Hindlimb muscle (tissue), 1 donor: ENCODE measurements around the gene MEIS2. TPM values are rescaled to one million over a fixed set of nuclear protein-coding genes. Genes with fewer than 3 reads are reported as not detected.
A peak's percentile ranks its signal among the peaks of the same experiment; 100 is the strongest.

Source experiments
- DNase-seq: peaks from one replicate; pipeline ENCODE4 v3.0.0-alpha.2; 2013
- polyA plus RNA-seq: library from polyadenylated mRNA; unstranded; fragments of 120-200 nt; gene quantifications from one replicate; pipeline ENCODE4 v1.2.1, GENCODE V29; 2013; ENCODE audit not compliant: insufficient read length

The MEIS2 gene
- polyA plus RNA-seq, 1 donor: 7.7 TPM

- no peak for DNase-seq
Measured at GRCh38 chr15:36893276-36893675, 207.1 kb downstream of the MEIS2 start.

GRCh38 chr15:36888011-36888992 lies 212.0 kb downstream of the MEIS2 start:
- DNase-seq: no peak

GRCh38 chr15:36887214-36887961 lies 213.0 kb downstream of the MEIS2 start:
- DNase-seq: no peak

- no peak for DNase-seq
Measured at GRCh38 chr15:36886701-36887100, 213.6 kb downstream of the MEIS2 start.

- DNase-seq: no peak
Measured at GRCh38 chr15:36886191-36886590, 214.2 kb downstream of the MEIS2 start.

- DNase-seq: no peak
Measured at GRCh38 chr15:36885771-36886170, 214.6 kb downstream of the MEIS2 start.

GRCh38 chr15:36884936-36885635 lies 215.3 kb downstream of the MEIS2 start:
- no peak for DNase-seq

GRCh38 chr15:36884518-36884875 lies 215.9 kb downstream of the MEIS2 start:
- no peak for DNase-seq

GRCh38 chr15:36883713-36884517 lies 216.4 kb downstream of the MEIS2 start:
- DNase-seq: peak; percentile 88

- DNase-seq: no peak
Measured at GRCh38 chr15:36882487-36883131, 217.7 kb downstream of the MEIS2 start.

- no peak for DNase-seq
Measured at GRCh38 chr15:36882056-36882455, 218.3 kb downstream of the MEIS2 start.

GRCh38 chr15:36881516-36881915 lies 218.8 kb downstream of the MEIS2 start:
- DNase-seq: no peak

- DNase-seq: no peak
Measured at GRCh38 chr15:36880913-36881460, 219.4 kb downstream of the MEIS2 start.

GRCh38 chr15:36880224-36880912 lies 220.0 kb downstream of the MEIS2 start:
- no peak for DNase-seq

GRCh38 chr15:36879568-36880222 lies 220.7 kb downstream of the MEIS2 start:
- no peak for DNase-seq

GRCh38 chr15:36878684-36879262 lies 221.6 kb downstream of the MEIS2 start:
- DNase-seq: no peak

GRCh38 chr15:36877796-36878683 lies 222.3 kb downstream of the MEIS2 start:
- DNase-seq: no peak

- DNase-seq: no peak
Measured at GRCh38 chr15:36877294-36877693, 223.1 kb downstream of the MEIS2 start.
